GM19193 (cell line): ENCODE data around the gene SLC38A10.

Experiments
- POLR2A ChIP-seq: IDR thresholded peaks from 4 replicates; pipeline ENCODE4 v1.6.1; 2011; ENCODE audit not compliant: insufficient read depth, insufficient read length; ENCODE audit errors: extremely low read depth

SLC38A10 gene

GRCh38 chr17:81307636-81308560, 12.8 kb upstream of the SLC38A10 start:
- TF ChIP-seq POLR2A = no peak

- TF ChIP-seq POLR2A = no peak
Measured at GRCh38 chr17:81306898-81307510, 11.9 kb upstream of the SLC38A10 start.

- no peak for TF ChIP-seq POLR2A
Measured at GRCh38 chr17:81306491-81306890, 11.4 kb upstream of the SLC38A10 start.

GRCh38 chr17:81305051-81305630, 10.0 kb upstream of the SLC38A10 start:
- TF ChIP-seq POLR2A = no peak

GRCh38 chr17:81304196-81305015, 9.3 kb upstream of the SLC38A10 start:
- TF ChIP-seq POLR2A = no peak

GRCh38 chr17:81303385-81303784, 8.3 kb upstream of the SLC38A10 start:
- TF ChIP-seq POLR2A = no peak

- TF ChIP-seq POLR2A = no peak
Measured at GRCh38 chr17:81302861-81303333, 7.8 kb upstream of the SLC38A10 start.

GRCh38 chr17:81302324-81302723, 7.2 kb upstream of the SLC38A10 start:
- TF ChIP-seq POLR2A = no peak

- no peak for TF ChIP-seq POLR2A
Measured at GRCh38 chr17:81301195-81302144, 6.4 kb upstream of the SLC38A10 start.

GRCh38 chr17:81300586-81301155, 5.6 kb upstream of the SLC38A10 start:
- no peak for TF ChIP-seq POLR2A

GRCh38 chr17:81299846-81300585, 4.9 kb upstream of the SLC38A10 start:
- no peak for TF ChIP-seq POLR2A

GRCh38 chr17:81298991-81299738, 4.1 kb upstream of the SLC38A10 start:
- TF ChIP-seq POLR2A = no peak
